ENCODE results near the gene TMEM198. TPM values are rescaled to one million over a fixed set of nuclear protein-coding genes. Genes with fewer than 3 reads are reported as not detected.

Gene TMEM198
- total RNA-seq, 6 experiments from 2014 or later = 0.68 to 3.2 (median 1.2) TPM

DNA sequence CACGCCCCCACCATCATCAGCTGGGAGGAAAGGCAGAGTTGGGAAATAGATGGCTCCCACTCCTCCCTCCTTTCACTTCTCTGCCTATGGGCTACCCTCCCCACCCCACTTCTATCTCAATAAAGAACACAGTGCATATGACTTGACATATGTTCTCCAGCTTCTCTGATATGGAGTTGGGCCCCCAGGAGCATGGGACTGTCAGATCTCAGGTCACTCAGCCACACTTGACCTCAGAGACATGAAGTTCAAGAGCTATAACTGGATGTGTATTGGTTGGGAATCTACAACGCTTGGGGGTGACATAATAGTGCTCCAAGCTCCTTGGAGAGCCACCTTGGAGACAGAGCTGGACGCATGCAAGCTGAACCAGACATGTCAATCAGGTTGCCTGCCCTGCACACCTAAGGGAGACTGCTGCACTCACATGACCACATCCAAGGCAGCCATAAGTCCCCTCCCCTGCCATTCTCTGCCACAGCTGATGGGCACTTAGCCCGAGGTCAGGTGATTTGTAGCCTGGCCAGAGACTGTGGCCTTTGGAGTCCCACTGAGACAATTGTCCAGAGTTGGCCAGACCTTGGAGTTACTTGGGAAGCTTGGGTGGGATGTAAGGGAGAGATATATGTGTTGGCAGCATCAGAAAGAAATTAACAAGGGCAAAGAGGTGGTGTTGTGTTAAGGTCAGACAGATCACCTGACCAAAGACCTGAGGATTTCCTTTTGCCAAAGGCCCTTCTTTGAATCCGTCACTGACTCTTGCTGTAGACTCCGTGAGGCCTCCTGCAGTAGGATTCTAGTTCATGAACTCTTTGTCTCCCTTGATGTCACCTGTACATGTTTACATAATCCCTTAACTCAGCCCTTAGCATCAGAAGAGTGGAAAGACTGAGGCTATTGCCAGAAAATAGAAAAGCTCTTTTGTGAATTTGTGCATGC, 32.0 kb downstream of the TMEM198 start:
- DNase-seq (no peak), ATAC-seq (no peak)
- intact Hi-C loops (cut with DNase I) = no loop called here
- Histone ChIP-seq H3K27me3 (no peaks in the 10 kb centered on the region), H3K9me3 (no peaks in the 10 kb centered on the region), H3K4me1 (peaks cover 0 to 3% (median 0%) of the 10 kb centered on the region in 4 donors), H3K27ac (no peak overlapping the region), H3K4me3 (no peak overlapping the region), H3K36me3 (no peaks in the 10 kb centered on the region)
- TF ChIP-seq POLR2A (IDR thresholded peaks at IDR 0.05) = no peak
- TF ChIP-seq, protein P1, sequence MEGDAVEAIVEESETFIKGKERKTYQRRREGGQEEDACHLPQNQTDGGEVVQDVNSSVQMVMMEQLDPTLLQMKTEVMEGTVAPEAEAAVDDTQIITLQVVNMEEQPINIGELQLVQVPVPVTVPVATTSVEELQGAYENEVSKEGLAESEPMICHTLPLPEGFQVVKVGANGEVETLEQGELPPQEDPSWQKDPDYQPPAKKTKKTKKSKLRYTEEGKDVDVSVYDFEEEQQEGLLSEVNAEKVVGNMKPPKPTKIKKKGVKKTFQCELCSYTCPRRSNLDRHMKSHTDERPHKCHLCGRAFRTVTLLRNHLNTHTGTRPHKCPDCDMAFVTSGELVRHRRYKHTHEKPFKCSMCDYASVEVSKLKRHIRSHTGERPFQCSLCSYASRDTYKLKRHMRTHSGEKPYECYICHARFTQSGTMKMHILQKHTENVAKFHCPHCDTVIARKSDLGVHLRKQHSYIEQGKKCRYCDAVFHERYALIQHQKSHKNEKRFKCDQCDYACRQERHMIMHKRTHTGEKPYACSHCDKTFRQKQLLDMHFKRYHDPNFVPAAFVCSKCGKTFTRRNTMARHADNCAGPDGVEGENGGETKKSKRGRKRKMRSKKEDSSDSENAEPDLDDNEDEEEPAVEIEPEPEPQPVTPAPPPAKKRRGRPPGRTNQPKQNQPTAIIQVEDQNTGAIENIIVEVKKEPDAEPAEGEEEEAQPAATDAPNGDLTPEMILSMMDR (IDR thresholded peaks at IDR 0.05) = no peak
- WGBS (ENCODE audit: insufficient coverage, low coverage, low lambda C conversion rate, missing lambda C conversion rate) = 85% methylated on average over 3 of the region's 6 CpGs

DNA sequence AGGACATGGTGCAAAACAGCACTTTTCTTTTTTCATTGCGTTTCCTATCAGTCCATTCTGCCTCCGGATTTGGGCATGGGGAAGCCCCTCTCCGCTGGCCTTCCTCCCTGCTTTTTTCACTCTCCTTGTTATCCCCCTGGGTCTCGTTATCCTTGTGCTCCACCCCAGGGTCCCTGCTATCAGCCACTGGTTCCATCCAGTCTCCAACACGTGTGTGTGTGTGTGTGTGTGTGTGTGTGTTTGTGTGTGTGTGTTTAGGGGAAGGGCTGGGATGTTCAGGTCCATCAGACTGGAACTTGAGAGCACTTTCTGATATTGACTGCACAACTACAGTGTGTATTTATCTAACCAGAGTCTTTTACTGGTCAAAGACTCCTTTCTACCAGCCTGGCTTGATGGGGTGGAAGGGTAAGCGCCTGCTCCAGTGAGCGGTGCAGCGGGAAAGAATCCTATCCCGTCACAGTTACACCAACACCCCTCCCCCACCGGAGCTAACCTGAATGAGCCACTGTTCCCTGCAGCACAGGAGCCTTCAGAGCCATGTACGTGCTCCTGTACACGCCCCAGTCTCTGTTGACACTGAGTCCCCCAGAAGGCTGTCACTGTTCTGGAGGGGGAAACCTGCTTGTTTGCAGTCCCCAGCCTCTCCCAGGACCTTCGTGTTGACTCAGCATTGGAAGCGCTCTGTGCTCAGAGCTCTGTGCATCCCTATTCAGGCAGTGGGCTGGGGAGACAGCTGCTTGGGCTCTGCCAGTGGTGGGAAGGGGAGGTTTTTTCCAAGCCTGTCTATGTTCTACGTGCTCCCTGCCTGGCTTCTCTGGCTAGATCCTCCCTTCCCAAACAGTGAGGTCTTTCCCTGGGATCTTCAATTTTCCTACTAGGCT, 32.9 kb downstream of the TMEM198 start:
- H3K4me3 ChIP-seq = no peak overlapping the region
- TF ChIP-seq, protein P1 (IDR thresholded peaks at IDR 0.05) = no peak
- no peak for TF ChIP-seq POLR2A (IDR thresholded peaks at IDR 0.05)
- no peak overlapping the region for H3K27ac ChIP-seq
- DNase-seq = no peak
- ATAC-seq = peak in 2 of 4 donors; percentile 18 to 53
- 27% methylated on average over 7 of the region's 15 CpGs for WGBS (ENCODE audit: insufficient coverage, low coverage, low lambda C conversion rate, missing lambda C conversion rate)
- no peaks in the 10 kb centered on the region for H3K4me1 ChIP-seq
- H3K9me3 ChIP-seq = no peaks in the 10 kb centered on the region
- intact Hi-C loops (cut with DNase I) = no loop called here
- H3K27me3 ChIP-seq = no peaks in the 10 kb centered on the region
- H3K36me3 ChIP-seq = no peaks in the 10 kb centered on the region

DNA sequence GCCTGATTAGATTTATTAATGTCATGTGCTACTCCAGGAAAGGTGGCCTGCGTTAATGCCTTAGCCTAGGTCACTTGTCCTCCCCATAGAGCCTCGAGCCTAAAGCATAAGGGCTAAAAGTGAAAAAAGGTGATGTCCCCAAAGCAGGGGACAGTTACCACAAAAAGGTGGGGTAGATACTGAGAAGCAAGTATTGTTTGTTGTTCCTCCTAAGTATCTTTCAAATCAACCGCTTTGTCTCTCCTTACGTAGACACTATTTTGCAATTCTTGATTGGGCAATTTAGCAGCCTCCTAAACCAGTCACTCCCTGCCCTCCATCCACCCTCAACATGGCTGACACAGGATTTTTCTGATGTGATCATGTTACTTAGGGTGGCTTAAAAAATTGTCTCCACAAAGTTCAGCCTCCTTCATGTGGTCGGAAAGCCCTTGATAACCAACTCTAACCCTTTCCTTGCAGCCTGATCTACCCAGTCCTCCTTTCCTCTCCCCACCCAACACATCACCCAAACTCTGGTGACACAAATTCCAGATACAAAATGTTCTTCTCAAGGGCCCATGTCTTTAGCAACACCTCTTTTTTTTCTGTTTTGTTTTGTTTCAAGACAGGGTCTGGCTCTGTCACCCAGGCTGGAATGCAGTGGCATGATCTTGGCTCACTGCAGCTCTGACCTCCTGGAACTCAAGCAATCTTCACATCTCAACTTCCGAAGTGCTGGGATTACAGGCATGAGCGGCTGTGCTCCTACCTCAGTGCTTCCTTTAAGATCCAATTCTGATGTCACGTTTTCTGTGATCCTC, 35.2 kb downstream of the TMEM198 start:
- Histone ChIP-seq H3K27ac (no peak overlapping the region), H3K27me3 (no peaks in the 10 kb centered on the region), H3K4me1 (no peaks in the 10 kb centered on the region), H3K36me3 (no peaks in the 10 kb centered on the region), H3K9me3 (no peaks in the 10 kb centered on the region), H3K4me3 (no peak overlapping the region)
- intact Hi-C loops (cut with DNase I) = no loop called here
- ATAC-seq (peak in 3 of 4 donors; percentile 35 to 43 (median 38)), DNase-seq (no peak)
- WGBS (ENCODE audit: insufficient coverage, low coverage, low lambda C conversion rate, missing lambda C conversion rate) = 55% methylated on average over 8 of the region's 8 CpGs
- TF ChIP-seq, protein P1 (IDR thresholded peaks at IDR 0.05) = no peak
- no peak for TF ChIP-seq POLR2A (IDR thresholded peaks at IDR 0.05)

DNA sequence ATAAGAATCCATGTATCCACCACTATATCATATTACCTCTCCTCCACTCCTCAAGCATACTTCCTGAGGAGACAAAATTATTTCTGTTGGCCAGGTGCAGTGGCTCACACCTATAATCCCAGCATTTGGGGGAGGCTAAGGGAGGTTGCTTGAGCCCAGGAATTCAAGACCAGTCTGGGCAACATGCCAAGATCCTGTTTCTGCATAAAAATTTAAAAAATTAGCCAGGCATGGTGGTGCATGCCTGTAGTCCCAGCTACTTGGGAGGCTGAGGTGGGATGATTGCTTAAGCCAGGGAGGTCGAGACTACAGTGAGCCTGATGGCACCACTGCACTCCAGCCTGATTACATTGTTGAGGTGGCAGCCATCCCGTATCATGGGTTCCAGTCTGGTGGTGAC, 37.5 kb downstream of the TMEM198 start:
- TF ChIP-seq, protein P1 (IDR thresholded peaks at IDR 0.05) = no peak
- TF ChIP-seq POLR2A (IDR thresholded peaks at IDR 0.05) = no peak
- 29% methylated on average over 1 of the region's 2 CpGs for WGBS (ENCODE audit: insufficient coverage, low coverage, low lambda C conversion rate, missing lambda C conversion rate)
- H3K9me3 ChIP-seq = no peaks in the 10 kb centered on the region
- H3K4me1 ChIP-seq = no peaks in the 10 kb centered on the region
- H3K27me3 ChIP-seq = no peaks in the 10 kb centered on the region
- intact Hi-C loops (cut with DNase I) = no loop called here
- no peak overlapping the region for H3K27ac ChIP-seq
- H3K4me3 ChIP-seq = no peak overlapping the region
- no peak for ATAC-seq
- no peak for DNase-seq
- H3K36me3 ChIP-seq = no peaks in the 10 kb centered on the region

Measured in right lobe of liver (tissue), 6 donors.